Activated T-cell treated with anti-CD3 and anti-CD28 coated beads, Interleukin-2, amount 50 U/mL, for 48 hours (primary cell): ENCODE results near the gene CCDC9.

ENCODE experiments used
- DNase-seq, 2 experiments: peaks; one replicate each; pipeline ENCODE4 v3.0.0-alpha.2; 2020

Gene CCDC9

GRCh38 chr19:47255879-47256692 is at the start of gene CCDC9:
Gene CCDC9, plus strand, starts transcription at chr19:47256525. Its CDS starts 1,876 bp downstream, at chr19:47258401.
- DNase-seq = peak; percentile 95 to 96

GRCh38 chr19:47209319-47210179 is 46.8 kb upstream of the CCDC9 start:
- no peak for DNase-seq

GRCh38 chr19:47210180-47210490 is 46.2 kb upstream of the CCDC9 start:
- no peak for DNase-seq

GRCh38 chr19:47210689-47211316 is 45.5 kb upstream of the CCDC9 start:
- DNase-seq = peak; percentile 85 to 89

- no peak for DNase-seq
Observed at GRCh38 chr19:47215581-47215980, 40.7 kb upstream of the CCDC9 start.

- DNase-seq = no peak
Observed at GRCh38 chr19:47221080-47221841, 35.1 kb upstream of the CCDC9 start.

GRCh38 chr19:47221890-47222289 is 34.4 kb upstream of the CCDC9 start:
- DNase-seq = no peak

- peak; percentile 84 to 91 for DNase-seq
Observed at GRCh38 chr19:47225746-47226425, 30.4 kb upstream of the CCDC9 start.

- peak; percentile 67 to 70 for DNase-seq
Observed at GRCh38 chr19:47226426-47227351, 29.6 kb upstream of the CCDC9 start.

- peak; percentile 61 to 65 for DNase-seq
Observed at GRCh38 chr19:47227352-47228167, 28.8 kb upstream of the CCDC9 start.

GRCh38 chr19:47228168-47228936 is 28.0 kb upstream of the CCDC9 start:
- peak; percentile 52 to 68 for DNase-seq

- peak; percentile 48 to 50 for DNase-seq
Observed at GRCh38 chr19:47228937-47229675, 27.2 kb upstream of the CCDC9 start.

GRCh38 chr19:47229676-47230053 is 26.7 kb upstream of the CCDC9 start:
- no peak for DNase-seq

- DNase-seq = peak; percentile 87 to 88
Observed at GRCh38 chr19:47230054-47230920, 26.0 kb upstream of the CCDC9 start.

- no peak for DNase-seq
Observed at GRCh38 chr19:47230921-47231214, 25.5 kb upstream of the CCDC9 start, which contains the start of gene BBC3. Gene BBC3, minus strand, starts transcription at chr19:47231199. Its CDS starts 2,768 bp downstream, at chr19:47228431.

GRCh38 chr19:47231215-47232054 is 24.9 kb upstream of the CCDC9 start:
- peak; percentile 87 to 90 for DNase-seq
